HepG2 (cell line): ENCODE data around the gene TPRG1. TPM values are rescaled to one million over a fixed set of nuclear protein-coding genes. Genes with fewer than 3 reads are reported as not detected.
A peak's percentile ranks its signal among the peaks of the same experiment; 100 is the strongest.

ENCODE experiments used
- ARNT2 ChIP-seq: sonication (generic); formaldehyde crosslinking; IDR thresholded peaks from 2 replicates; pipeline ENCODE4 v1.8.0; 2022; ENCODE audit warnings: mild to moderate bottlenecking, low read depth, missing genetic modification reagents, moderate library complexity
- CREM ChIP-seq, 2 experiments: sonication (generic) in 1 of 2; formaldehyde crosslinking in 1 of 2; IDR thresholded peaks; 2 replicates each; pipeline versions ENCODE4 v1.4.0 to v1.6.1; 2016 to 2020; ENCODE audit warnings: antibody characterized with exemption in 1 of 2, mild to moderate bottlenecking in 1 of 2, missing genetic modification reagents in 1 of 2
- EP300 ChIP-seq, 3 experiments: sonication (generic) in 1 of 3; formaldehyde crosslinking in 1 of 3; IDR thresholded peaks; 2 replicates each; pipeline versions ENCODE4 v1.5.1 to v1.6.1; 2011 to 2020; ENCODE audit warnings: low read depth in 2 of 3, low read length in 2 of 3, borderline replicate concordance in 1 of 3, improper control_type of control experiment in 1 of 3, mild to moderate bottlenecking in 1 of 3, missing genetic modification reagents in 1 of 3, moderate library complexity in 1 of 3
- ETV5 ChIP-seq: IDR thresholded peaks from 2 replicates; pipeline ENCODE4 v1.6.1; 2018; ENCODE audit warnings: missing biosample characterization, missing genetic modification reagents, inconsistent platforms, borderline replicate concordance
- FOXP1 ChIP-seq, 2 experiments: fragments of 450-650 bp in 1 of 2; IDR thresholded peaks; 2 replicates each; pipeline ENCODE4 v1.6.1; 2017 to 2018; ENCODE audit warnings: antibody characterized with exemption in 1 of 2
- GATAD1 ChIP-seq: IDR thresholded peaks from 2 replicates; pipeline ENCODE4 v1.6.1; 2016; ENCODE audit warnings: missing genetic modification reagents, missing compliant biosample characterization
- GMEB2 ChIP-seq: IDR thresholded peaks from 2 replicates; pipeline ENCODE4 v1.6.1; 2016; ENCODE audit warnings: missing biosample characterization, missing genetic modification reagents, low read depth
- MAFF ChIP-seq: IDR thresholded peaks from 2 replicates; pipeline ENCODE4 v1.6.1; 2011; ENCODE audit warnings: low read depth, low read length, improper control_type of control experiment
- MLXIP ChIP-seq: sonication (generic); formaldehyde crosslinking; IDR thresholded peaks from 2 replicates; pipeline ENCODE4 v1.9.0; 2021; ENCODE audit warnings: missing genetic modification reagents, borderline replicate concordance
- MTA3 ChIP-seq: sonication (generic); formaldehyde crosslinking; IDR thresholded peaks from 2 replicates; pipeline ENCODE4 v1.4.0; 2020; ENCODE audit warnings: missing genetic modification reagents
- NR2F6 ChIP-seq, 2 experiments: IDR thresholded peaks; 2 replicates each; pipeline ENCODE4 v1.6.1; 2016; ENCODE audit warnings: antibody characterized with exemption in 1 of 2, mild to moderate bottlenecking in 1 of 2
- POLR2AphosphoS5 ChIP-seq: IDR thresholded peaks from 2 replicates; pipeline ENCODE4 v1.6.1; 2012; ENCODE audit warnings: low read depth, low read length
- SSRP1 ChIP-seq: IDR thresholded peaks from 2 replicates; pipeline ENCODE4 v1.6.1; 2016; ENCODE audit warnings: control low read depth
- TCF12 ChIP-seq, 2 experiments: fragments of 450-650 bp in 1 of 2; sonication (generic) in 1 of 2; formaldehyde crosslinking in 1 of 2; IDR thresholded peaks; 2 replicates each; pipeline versions ENCODE4 v1.6.1 to v1.8.0; 2017 to 2022; ENCODE audit warnings: antibody characterized with exemption in 1 of 2, mild to moderate bottlenecking in 1 of 2, missing genetic modification reagents in 1 of 2, moderate library complexity in 1 of 2
- TCF7 ChIP-seq: sonication (generic); IDR thresholded peaks from 2 replicates; pipeline ENCODE4 v1.6.1; 2016; ENCODE audit warnings: antibody characterized with exemption, low read depth
- ZIK1 ChIP-seq: sonication (generic); formaldehyde crosslinking; IDR thresholded peaks from 2 replicates; pipeline ENCODE4 v1.5.0; 2020; ENCODE audit warnings: mild to moderate bottlenecking, low read depth, missing genetic modification reagents, borderline replicate concordance
- ZNF207 ChIP-seq: fragments of 450-650 bp; IDR thresholded peaks from 2 replicates; pipeline ENCODE4 v1.6.1; 2016; ENCODE audit warnings: antibody characterized with exemption, borderline replicate concordance
- ZNF264 ChIP-seq: sonication (generic); formaldehyde crosslinking; IDR thresholded peaks from 2 replicates; pipeline ENCODE4 v1.4.0; 2020; ENCODE audit warnings: missing genetic modification reagents
- ZNF414 ChIP-seq: sonication (generic); formaldehyde crosslinking; IDR thresholded peaks from 2 replicates; pipeline ENCODE4 v1.5.0; 2020; ENCODE audit warnings: missing genetic modification reagents
- ZNF777 ChIP-seq: sonication (generic); formaldehyde crosslinking; IDR thresholded peaks from 2 replicates; pipeline ENCODE4 v1.4.0; 2020; ENCODE audit warnings: missing genetic modification reagents
- ZNF792 ChIP-seq: IDR thresholded peaks from 2 replicates; pipeline ENCODE4 v1.6.1; 2016
- polyA plus RNA-seq, 8 experiments: library from polyadenylated mRNA; depleted of rRNA in 3 of 8; stranded (reverse) in 7 of 8; unstranded in 1 of 8; fragments of >200 nt; fragmentation: Illumina TruSeq in 4 of 8; extraction: Trizol in 4 of 8; gene quantifications; 2 replicates each; pipeline versions ENCODE4 v1.2.1 to v1.2.3, GENCODE V29; 2011 to 2016; ENCODE audit warnings: low read depth in 4 of 8, missing spikeins in 1 of 8, mixed read lengths in 1 of 8; ENCODE audit not compliant: insufficient read depth in 1 of 8
- total RNA-seq, 5 experiments: library from RNA; depleted of rRNA; stranded (reverse); fragments of >200 nt; fragmentation: Illumina TruSeq; extraction: Trizol; gene quantifications; 2 replicates each; pipeline ENCODE4 v1.2.3, GENCODE V29; 2016; ENCODE audit warnings: low read depth in 1 of 5
- TF ChIP-seq, protein P1 (sequence below): IDR thresholded peaks from 2 replicates; pipeline ENCODE4 v1.6.1; 2016
- TF ChIP-seq, protein P2 (sequence below): sonication (generic); formaldehyde crosslinking; IDR thresholded peaks from 2 replicates; pipeline ENCODE4 v1.9.0; 2021; ENCODE audit warnings: missing genetic modification reagents, mild to moderate bottlenecking, borderline replicate concordance

The TPRG1 gene
- total and polyA plus RNA-seq, 2 of the 13 experiments (the other 11 are each of a cell fraction or from before 2014, with no cell fraction given): 0.17 TPM; not detected in 1

GRCh38 chr3:189324538-189325138 is 152.9 kb downstream of the TPRG1 start (continued):
- no peak for TF ChIP-seq GMEB2 (CRISPR knock-in tag)
- TF ChIP-seq, protein P1, sequence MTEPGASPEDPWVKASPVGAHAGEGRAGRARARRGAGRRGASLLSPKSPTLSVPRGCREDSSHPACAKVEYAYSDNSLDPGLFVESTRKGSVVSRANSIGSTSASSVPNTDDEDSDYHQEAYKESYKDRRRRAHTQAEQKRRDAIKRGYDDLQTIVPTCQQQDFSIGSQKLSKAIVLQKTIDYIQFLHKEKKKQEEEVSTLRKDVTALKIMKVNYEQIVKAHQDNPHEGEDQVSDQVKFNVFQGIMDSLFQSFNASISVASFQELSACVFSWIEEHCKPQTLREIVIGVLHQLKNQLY: peak; percentile 64; the same call in 1 of the 2 replicates
- no peak for TF ChIP-seq MAFF
- peak; percentile 38; the same call in 1 of the 2 replicates for TF ChIP-seq NR2F6 (IDR thresholded peaks at IDR 0.05)
- peak; percentile 44; the same call in 1 of the 2 replicates for TF ChIP-seq NR2F6 (CRISPR knock-in tag; IDR thresholded peaks at IDR 0.05)
- no peak for TF ChIP-seq TCF12 (IDR thresholded peaks at IDR 0.05)
- no peak for TF ChIP-seq TCF12 (CRISPR knock-in tag; IDR thresholded peaks at IDR 0.05)
- TF ChIP-seq POLR2AphosphoS5: no peak
- TF ChIP-seq CREM (IDR thresholded peaks at IDR 0.05): peak; percentile 34; the same call in 1 of the 2 replicates
- no peak for TF ChIP-seq CREM (CRISPR knock-in tag; IDR thresholded peaks at IDR 0.05)
- TF ChIP-seq ZNF792 (CRISPR knock-in tag): peak; percentile 56; the same call in 1 of the 2 replicates
- TF ChIP-seq ZNF414 (CRISPR knock-in tag): no peak
- TF ChIP-seq ETV5 (CRISPR knock-in tag): peak; percentile 87; the same call in 1 of the 2 replicates
- TF ChIP-seq ARNT2: no peak
- no peak for TF ChIP-seq ZNF207
- TF ChIP-seq SSRP1: no peak
- peak; percentile 61 for TF ChIP-seq TCF7
- TF ChIP-seq ZNF264 (CRISPR knock-in tag): peak; percentile 80; the same call in 1 of the 2 replicates
- TF ChIP-seq, protein P2, sequence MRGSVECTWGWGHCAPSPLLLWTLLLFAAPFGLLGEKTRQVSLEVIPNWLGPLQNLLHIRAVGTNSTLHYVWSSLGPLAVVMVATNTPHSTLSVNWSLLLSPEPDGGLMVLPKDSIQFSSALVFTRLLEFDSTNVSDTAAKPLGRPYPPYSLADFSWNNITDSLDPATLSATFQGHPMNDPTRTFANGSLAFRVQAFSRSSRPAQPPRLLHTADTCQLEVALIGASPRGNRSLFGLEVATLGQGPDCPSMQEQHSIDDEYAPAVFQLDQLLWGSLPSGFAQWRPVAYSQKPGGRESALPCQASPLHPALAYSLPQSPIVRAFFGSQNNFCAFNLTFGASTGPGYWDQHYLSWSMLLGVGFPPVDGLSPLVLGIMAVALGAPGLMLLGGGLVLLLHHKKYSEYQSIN (CRISPR knock-in tag): no peak
- no peak for TF ChIP-seq GATAD1 (CRISPR knock-in tag)
- no peak for TF ChIP-seq FOXP1 (IDR thresholded peaks at IDR 0.05)
- peak; percentile 59; the same call in 1 of the 2 replicates for TF ChIP-seq FOXP1 (CRISPR knock-in tag; IDR thresholded peaks at IDR 0.05)
- peak in 1 of 2 experiments; percentile 78; a peak in 2 of 4 replicates for TF ChIP-seq EP300 (IDR thresholded peaks at IDR 0.05; ENCODE audit: low read depth in 2 of 2, low read length in 2 of 2)
- TF ChIP-seq EP300 (CRISPR knock-in tag; IDR thresholded peaks at IDR 0.05; ENCODE audit: borderline replicate concordance): peak; percentile 90
- TF ChIP-seq MTA3 (CRISPR knock-in tag): no peak
- no peak for TF ChIP-seq MLXIP (CRISPR knock-in tag)
- TF ChIP-seq ZNF777: no peak
- TF ChIP-seq ZIK1 (CRISPR knock-in tag): no peak
